K562 (cell line): ENCODE measurements around the gene S100A8. TPM values are rescaled to one million over a fixed set of nuclear protein-coding genes. Genes with fewer than 3 reads are reported as not detected.
A peak's percentile ranks its signal among the peaks of the same experiment; 100 is the strongest.

Source experiments
- CSDE1 ChIP-seq, 2 experiments: fragments of 450-650 bp; IDR thresholded peaks; 2 replicates each; pipeline ENCODE4 v1.6.1; 2016; ENCODE audit warnings: mild to moderate bottlenecking in 1 of 2
- EHMT2 ChIP-seq: fragments of 450-650 bp; IDR thresholded peaks from 2 replicates; pipeline ENCODE4 v1.6.1; 2018; ENCODE audit warnings: antibody characterized with exemption
- HOXB6 ChIP-seq: fragments of 250-450 bp; sonication (Bioruptor Pico); IDR thresholded peaks from 2 replicates; pipeline ENCODE4 v1.5.1; 2022; ENCODE audit warnings: mild to moderate bottlenecking, borderline replicate concordance
- JUN ChIP-seq, 2 experiments: sonication (generic) in 1 of 2; formaldehyde crosslinking in 1 of 2; IDR thresholded peaks; 2 replicates each; pipeline versions ENCODE4 v1.6.1 to v1.8.0; 2012 to 2022; ENCODE audit warnings: borderline replicate concordance in 2 of 2, mild to moderate bottlenecking in 2 of 2, improper control_type of control experiment in 1 of 2, low read depth in 1 of 2, low read length in 1 of 2, missing genetic modification reagents in 1 of 2
- MBD2 ChIP-seq: sonication (generic); IDR thresholded peaks from 2 replicates; pipeline ENCODE4 v1.6.1; 2016; ENCODE audit warnings: low read depth, borderline replicate concordance
- MNT ChIP-seq, 2 experiments: fragments of 450-650 bp; conservative IDR thresholded peaks; 2 replicates each; pipeline ENCODE4 v1.6.1; 2017; ENCODE audit warnings: mild to moderate bottlenecking in 2 of 2, moderate library complexity in 2 of 2
- NFE2 ChIP-seq: IDR thresholded peaks from 2 replicates; pipeline ENCODE4 v1.6.1; 2014; ENCODE audit warnings: antibody characterized with exemption, low read depth
- NR2C1 ChIP-seq, 2 experiments: fragments of 450-650 bp; IDR thresholded peaks; 2 replicates each; pipeline ENCODE4 v1.6.1; 2017; ENCODE audit warnings: mild to moderate bottlenecking in 2 of 2, antibody characterized with exemption in 1 of 2, inconsistent platforms in 1 of 2, missing compliant biosample characterization in 1 of 2, missing genetic modification characterization in 1 of 2
- NR2C2 ChIP-seq, 2 experiments: fragments of 200-800 bp in 1 of 2; sonication (Bioruptor generic) in 1 of 2; sonication (generic) in 1 of 2; formaldehyde crosslinking in 1 of 2; IDR thresholded peaks; 2 replicates each; pipeline versions ENCODE4 v1.6.1 to v1.8.0; 2016 to 2022; ENCODE audit warnings: mild to moderate bottlenecking in 1 of 2, missing compliant biosample characterization in 1 of 2, missing genetic modification characterization in 1 of 2, missing genetic modification reagents in 1 of 2
- RBM14 ChIP-seq: fragments of 200-400 bp; formaldehyde crosslinking; IDR thresholded peaks from 2 replicates; pipeline ENCODE4 v1.6.1; 2018; ENCODE audit warnings: low read depth, mild to moderate bottlenecking, low read length, moderate library complexity, borderline replicate concordance; ENCODE audit not compliant: insufficient read depth
- RBM17 ChIP-seq: fragments of 200-400 bp; formaldehyde crosslinking; IDR thresholded peaks from 2 replicates; pipeline ENCODE4 v1.6.1; 2017; ENCODE audit warnings: low read depth, mild to moderate bottlenecking, low read length, borderline replicate concordance
- RFX1 ChIP-seq: fragments of 450-650 bp; IDR thresholded peaks from 2 replicates; pipeline ENCODE4 v1.6.1; 2016; ENCODE audit warnings: mild to moderate bottlenecking, moderate library complexity
- SRSF7 ChIP-seq: fragments of 200-400 bp; formaldehyde crosslinking; optimal IDR thresholded peaks from 2 replicates; pipeline ENCODE3; 2017; ENCODE audit warnings: mild to moderate bottlenecking, low read depth, low read length
- SUPT5H ChIP-seq: fragments of 450-650 bp; IDR thresholded peaks from 2 replicates; pipeline ENCODE4 v1.6.1; 2016
- ZC3H11A ChIP-seq: IDR thresholded peaks from 2 replicates; pipeline ENCODE4 v1.6.1; 2012; ENCODE audit warnings: low read depth, low read length, improper control_type of control experiment
- ZKSCAN1 ChIP-seq: fragments of 150-350 bp; IDR thresholded peaks from 2 replicates; pipeline ENCODE4 v1.6.1; 2016; ENCODE audit warnings: low read depth, low read length
- ZNF197 ChIP-seq: fragments of 200-800 bp; sonication (Bioruptor generic); IDR thresholded peaks from 2 replicates; pipeline ENCODE4 v1.6.1; 2016; ENCODE audit warnings: low read depth, missing genetic modification characterization, missing compliant biosample characterization
- ZNF41 ChIP-seq: fragments of 250-450 bp; sonication (Bioruptor Pico); conservative IDR thresholded peaks from 2 replicates; pipeline ENCODE4 v1.4.0; 2020; ENCODE audit warnings: mild to moderate bottlenecking
- ZNF586 ChIP-seq: fragments of 450-650 bp; formaldehyde crosslinking; conservative IDR thresholded peaks from 2 replicates; pipeline ENCODE4 v1.4.0; 2020; ENCODE audit warnings: mild to moderate bottlenecking, moderate library complexity
- ZNF589 ChIP-seq: fragments of 200-800 bp; sonication (Bioruptor generic); IDR thresholded peaks from 2 replicates; pipeline ENCODE4 v1.6.1; 2016; ENCODE audit warnings: low read depth, missing genetic modification characterization, missing compliant biosample characterization
- polyA plus RNA-seq, 8 experiments: library from polyadenylated mRNA; depleted of rRNA in 4 of 8; stranded (reverse) in 5 of 8; unstranded in 3 of 8; fragments of >200 nt; fragmentation: Nextera tagmentation in 2 of 8; fragmentation: Illumina TruSeq in 1 of 8; extraction: Ambion mirVana in 2 of 8; extraction: Trizol in 1 of 8; gene quantifications; 2 replicates each; pipeline versions ENCODE4 v1.2.1 to v1.2.3, GENCODE V29; 2011 to 2014; ENCODE audit warnings: inconsistent platforms in 1 of 8, missing spikeins in 1 of 8
- total RNA-seq, 7 experiments: library from RNA; depleted of rRNA in 6 of 7; stranded (reverse); fragments of >200 nt in 6 of 7; fragmentation: Illumina TruSeq in 2 of 7; extraction: Trizol in 2 of 7; gene quantifications; 2 replicates each; pipeline versions ENCODE4 v1.2.1 to v1.2.3, GENCODE V29; 2011 to 2021; ENCODE audit warnings: low replicate concordance in 1 of 7
- TF ChIP-seq, protein P1 (sequence below): sonication (generic); formaldehyde crosslinking; IDR thresholded peaks from 2 replicates; pipeline ENCODE4 v1.4.0; 2020; ENCODE audit warnings: mild to moderate bottlenecking, missing genetic modification reagents
- TF ChIP-seq, protein P2 (sequence below): fragments of 450-650 bp; formaldehyde crosslinking; IDR thresholded peaks from 2 replicates; pipeline ENCODE4 v1.4.0; 2020; ENCODE audit warnings: mild to moderate bottlenecking, moderate library complexity

The S100A8 gene
- total and polyA plus RNA-seq, 9 of the 15 experiments (the other 6 are each of a cell fraction or from before 2014, with no cell fraction given) = 0.15 to 0.60 TPM; not detected in 7

GRCh38 chr1:153432874-153433681 lies 42.2 kb upstream of the S100A8 start (continued):
- TF ChIP-seq RFX1 (peak; percentile 49), NFE2 (peak; percentile 53; the same call in 1 of the 2 replicates), ZKSCAN1 (peak; percentile 94), RBM14 (no peak), ZC3H11A (no peak), ZNF41 (CRISPR knock-in tag) (no peak), EHMT2 (peak; percentile 78; the same call in 1 of the 2 replicates), RBM17 (no peak), JUN (IDR thresholded peaks at IDR 0.05; ENCODE audit: borderline replicate concordance, low read depth, low read length) (peak; percentile 89), JUN (CRISPR knock-in tag; IDR thresholded peaks at IDR 0.05; ENCODE audit: borderline replicate concordance) (no peak; the same call in 1 of the 2 replicates), NR2C1 (IDR thresholded peaks at IDR 0.05) (no peak), NR2C1 (tag; IDR thresholded peaks at IDR 0.05) (peak; percentile 62; the same call in 1 of the 2 replicates), SUPT5H (no peak), ZNF589 (peak; percentile 77), CSDE1 (IDR thresholded peaks at IDR 0.05) (no peak), HOXB6 (CRISPR knock-in tag) (no peak), MBD2 (peak; percentile 77), SRSF7 (no peak), ZNF197 (CRISPR knock-in tag) (peak; percentile 58; the same call in 1 of the 2 replicates), ZNF586 (no peak), NR2C2 (CRISPR knock-in tag; IDR thresholded peaks at IDR 0.05) (no peak), NR2C2 (tag; IDR thresholded peaks at IDR 0.05) (peak; percentile 76), MNT (conservative IDR thresholded peaks at IDR 0.05) (0 out of 4 replicates have a peak, but pooled peaks of 1 of the 2 experiments have one; percentile 52)
- TF ChIP-seq, protein P1, sequence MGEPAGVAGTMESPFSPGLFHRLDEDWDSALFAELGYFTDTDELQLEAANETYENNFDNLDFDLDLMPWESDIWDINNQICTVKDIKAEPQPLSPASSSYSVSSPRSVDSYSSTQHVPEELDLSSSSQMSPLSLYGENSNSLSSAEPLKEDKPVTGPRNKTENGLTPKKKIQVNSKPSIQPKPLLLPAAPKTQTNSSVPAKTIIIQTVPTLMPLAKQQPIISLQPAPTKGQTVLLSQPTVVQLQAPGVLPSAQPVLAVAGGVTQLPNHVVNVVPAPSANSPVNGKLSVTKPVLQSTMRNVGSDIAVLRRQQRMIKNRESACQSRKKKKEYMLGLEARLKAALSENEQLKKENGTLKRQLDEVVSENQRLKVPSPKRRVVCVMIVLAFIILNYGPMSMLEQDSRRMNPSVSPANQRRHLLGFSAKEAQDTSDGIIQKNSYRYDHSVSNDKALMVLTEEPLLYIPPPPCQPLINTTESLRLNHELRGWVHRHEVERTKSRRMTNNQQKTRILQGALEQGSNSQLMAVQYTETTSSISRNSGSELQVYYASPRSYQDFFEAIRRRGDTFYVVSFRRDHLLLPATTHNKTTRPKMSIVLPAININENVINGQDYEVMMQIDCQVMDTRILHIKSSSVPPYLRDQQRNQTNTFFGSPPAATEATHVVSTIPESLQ (CRISPR knock-in tag) = no peak
- TF ChIP-seq, protein P2, sequence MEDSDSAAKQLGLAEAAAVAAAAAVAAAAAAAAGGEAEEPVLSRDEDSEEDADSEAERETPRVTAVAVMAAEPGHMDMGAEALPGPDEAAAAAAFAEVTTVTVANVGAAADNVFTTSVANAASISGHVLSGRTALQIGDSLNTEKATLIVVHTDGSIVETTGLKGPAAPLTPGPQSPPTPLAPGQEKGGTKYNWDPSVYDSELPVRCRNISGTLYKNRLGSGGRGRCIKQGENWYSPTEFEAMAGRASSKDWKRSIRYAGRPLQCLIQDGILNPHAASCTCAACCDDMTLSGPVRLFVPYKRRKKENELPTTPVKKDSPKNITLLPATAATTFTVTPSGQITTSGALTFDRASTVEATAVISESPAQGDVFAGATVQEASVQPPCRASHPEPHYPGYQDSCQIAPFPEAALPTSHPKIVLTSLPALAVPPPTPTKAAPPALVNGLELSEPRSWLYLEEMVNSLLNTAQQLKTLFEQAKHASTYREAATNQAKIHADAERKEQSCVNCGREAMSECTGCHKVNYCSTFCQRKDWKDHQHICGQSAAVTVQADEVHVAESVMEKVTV (CRISPR knock-in tag) = peak; percentile 45; the same call in 1 of the 2 replicates
